Transverse colon (tissue), 4 donors: ENCODE results near the gene TPPP2.

Source experiments
- CTCF ChIP-seq, 5 experiments: fragments of 200-600 bp in 3 of 5; fragments of 450-650 bp in 2 of 5; sonication (generic) in 3 of 5; IDR thresholded peaks; 1 replicate in 2 of 5; 2 replicates in 3 of 5; pipeline ENCODE4 v1.5.1; 2016 to 2017; ENCODE audit warnings: antibody characterized with exemption in 5 of 5, inconsistent platforms in 3 of 5, mild to moderate bottlenecking in 2 of 5, moderate library complexity in 1 of 5
- EP300 ChIP-seq: sonication (generic); formaldehyde crosslinking; IDR thresholded peaks from one replicate; pipeline ENCODE4 v1.6.1; 2017; ENCODE audit warnings: antibody characterized with exemption, low read depth
- POLR2A ChIP-seq: fragments of 450-650 bp; IDR thresholded peaks from one replicate; pipeline ENCODE4 v1.6.1; 2016; ENCODE audit warnings: antibody characterized with exemption, mild to moderate bottlenecking, moderate library complexity
- POLR2AphosphoS5 ChIP-seq, 3 donors: sonication (generic); formaldehyde crosslinking; IDR thresholded peaks; one replicate each; pipeline ENCODE4 v1.6.1; 2016; ENCODE audit warnings: antibody characterized with exemption in 3 of 3

GRCh38 chr14:20997115-20997514 lies 32.9 kb upstream of the TPPP2 start:
- TF ChIP-seq CTCF (IDR thresholded peaks at IDR 0.05) (no peak), EP300 (no peak), POLR2A (no peak), POLR2AphosphoS5 (IDR thresholded peaks at IDR 0.05) (no peak)
